GM12801 (cell line): Measurements from ENCODE around the gene EPHB4.

Experiments
- CTCF ChIP-seq: IDR thresholded peaks from one replicate; pipeline ENCODE4 v1.5.1; 2011; ENCODE audit warnings: control low read depth; ENCODE audit not compliant: insufficient read length; ENCODE audit errors: extremely low read depth

EPHB4 gene

GRCh38 chr7:100794741-100795140 is 32.6 kb downstream of the EPHB4 start:
- TF ChIP-seq CTCF = no peak

GRCh38 chr7:100793806-100794660 is 33.3 kb downstream of the EPHB4 start:
- TF ChIP-seq CTCF = no peak

- no peak for TF ChIP-seq CTCF
Measured at GRCh38 chr7:100791881-100792666, 35.2 kb downstream of the EPHB4 start.

- no peak for TF ChIP-seq CTCF
Measured at GRCh38 chr7:100789055-100789454, 38.3 kb downstream of the EPHB4 start.

- TF ChIP-seq CTCF = no peak
Measured at GRCh38 chr7:100786323-100786722, 41.0 kb downstream of the EPHB4 start.

GRCh38 chr7:100785878-100786277 is 41.4 kb downstream of the EPHB4 start:
- no peak for TF ChIP-seq CTCF

- TF ChIP-seq CTCF = no peak
Measured at GRCh38 chr7:100783804-100784203, 43.5 kb downstream of the EPHB4 start.
